Measurements from ENCODE around the gene PAMR1. TPM values are rescaled to one million over a fixed set of nuclear protein-coding genes. Genes with fewer than 3 reads are reported as not detected.

Gene PAMR1
- total and polyA plus RNA-seq, 9 of the 15 experiments (the other 6 are each of a cell fraction or from before 2014, with no cell fraction given), result not detected

DNA sequence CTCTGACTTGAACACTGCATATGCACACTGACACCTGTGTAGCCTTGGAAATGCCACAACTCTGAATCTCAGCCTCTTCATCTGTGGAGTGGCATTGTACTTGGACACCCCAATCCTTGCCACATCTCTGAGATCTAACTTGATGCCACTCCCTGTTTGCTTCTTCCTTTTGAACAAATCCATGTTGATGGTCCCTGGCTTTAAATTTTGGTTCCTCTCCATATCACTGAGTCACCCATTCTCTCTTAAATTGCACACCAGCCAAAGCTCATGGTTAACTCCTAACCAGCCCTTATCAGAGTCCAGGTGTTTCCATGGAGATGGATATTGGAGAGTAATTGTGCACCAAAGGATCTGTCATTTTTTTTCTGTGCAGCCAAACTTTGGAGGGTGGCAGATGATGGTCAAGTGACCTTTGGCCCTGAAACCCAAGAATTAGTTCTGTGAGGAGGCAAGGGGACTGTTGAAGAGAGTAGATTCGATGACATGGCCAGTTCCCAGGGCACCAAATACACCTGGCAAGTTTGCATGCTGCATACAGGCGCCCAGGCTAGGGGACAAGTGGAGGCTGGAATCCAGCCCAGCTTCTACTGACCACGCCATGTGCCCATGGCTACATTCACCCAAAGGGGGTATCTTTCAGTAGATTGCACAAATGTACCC is 25.1 kb upstream of the PAMR1 start:
- in situ Hi-C loops (cut with MboI) (no loop called here), intact Hi-C loops (cut with micrococcal nuclease) (no loop called here)
- DNase-seq (ENCODE audit: extremely low read depth in 1 of 4, low spot score in 3 of 4) (no peak), ATAC-seq (no peak), FAIRE-seq (no peak)
- no peak overlapping the region for H3K4me3 ChIP-seq
- ChIA-PET CTCF (ENCODE audit: low intra/inter-chr PET ratio) (no interaction called here), POLR2A (no interaction called here)
- no peak overlapping the region for H3K9ac ChIP-seq (ENCODE audit: insufficient read depth in 1 of 2, low read depth in 2 of 2, low read length in 2 of 2)
- H3K79me2 ChIP-seq (ENCODE audit: control insufficient read depth, insufficient read depth, low read length), result no peaks in the 10 kb centered on the region
- H3K27me3 ChIP-seq (ENCODE audit: control insufficient read depth in 2 of 2, insufficient read depth in 2 of 2, low read length in 2 of 2), result peaks cover 2 to 23% of the 10 kb centered on the region in 2 experiments; a peak in 4 of 5 replicates
- no peak overlapping the region for H2AFZ ChIP-seq (ENCODE audit: low read depth, low read length)
- BruUV-seq (replicated peaks), result no TSS peak
- no peaks in the 10 kb centered on the region for H3K36me3 ChIP-seq (ENCODE audit: control insufficient read depth, insufficient read depth, low read length)
- H3K9me1 ChIP-seq (ENCODE audit: control insufficient read depth, insufficient read depth, low read length), result no peaks in the 10 kb centered on the region
- no peak overlapping the region for H3K4me2 ChIP-seq (ENCODE audit: insufficient read depth, low read length)
- H3K27ac ChIP-seq (ENCODE audit: extremely low read depth, low read depth, low read length), result no peak overlapping the region
- H3K4me1 ChIP-seq (replicated peaks in 1 of 2; ENCODE audit: control insufficient read depth in 2 of 2, insufficient read depth in 2 of 2, low read length in 2 of 2), result no peaks in the 10 kb centered on the region
- no peaks in the 10 kb centered on the region for H4K20me1 ChIP-seq (replicated peaks; ENCODE audit: control insufficient read depth, insufficient read depth, low read length)
- no peaks in the 10 kb centered on the region for H3K9me3 ChIP-seq (replicated peaks; ENCODE audit: control insufficient read depth, insufficient read depth, low read depth, low read length)
- 0% methylated on average over 3 of the region's 3 CpGs for WGBS (ENCODE audit: insufficient coverage, low coverage, missing lambda C conversion rate)
- TF ChIP-seq PHB (CRISPR knock-in tag; IDR thresholded peaks at IDR 0.05) (no peak), BRD9 (IDR thresholded peaks at IDR 0.05; ENCODE audit: low read depth, partially characterized antibody) (no peak), ETV6 (IDR thresholded peaks at IDR 0.05; ENCODE audit: borderline replicate concordance in 1 of 2, low read depth in 2 of 2, low read length in 1 of 2) (no peak), ETV6 (CRISPR knock-in tag; IDR thresholded peaks at IDR 0.05; ENCODE audit: borderline replicate concordance) (no peak), FOXK2 (conservative IDR thresholded peaks at IDR 0.05 in 1 of 2, IDR thresholded peaks at IDR 0.05 in 1 of 2; ENCODE audit: low read depth in 2 of 2) (no peak), KAT7 (CRISPR knock-in tag; IDR thresholded peaks at IDR 0.05; ENCODE audit: borderline replicate concordance) (no peak), ZFP30 (CRISPR knock-in tag; IDR thresholded peaks at IDR 0.05; ENCODE audit: borderline replicate concordance) (no peak), GTF2A2 (tag; IDR thresholded peaks at IDR 0.05) (no peak), POLR3G (IDR thresholded peaks at IDR 0.05; ENCODE audit: extremely low read depth, insufficient read length, insufficient replicate concordance) (no peak), SAP30 (IDR thresholded peaks at IDR 0.05; ENCODE audit: borderline replicate concordance, insufficient read depth, low read depth, low read length, poor library complexity, severe bottlenecking) (no peak), POLR2A (conservative IDR thresholded peaks at IDR 0.05) (no peak), NR1H2 (CRISPR knock-in tag; IDR thresholded peaks at IDR 0.05) (no peak), SUPT5H (IDR thresholded peaks at IDR 0.05) (no peak), ZNF184 (CRISPR knock-in tag; IDR thresholded peaks at IDR 0.05) (no peak)
- TF ChIP-seq, protein P1, sequence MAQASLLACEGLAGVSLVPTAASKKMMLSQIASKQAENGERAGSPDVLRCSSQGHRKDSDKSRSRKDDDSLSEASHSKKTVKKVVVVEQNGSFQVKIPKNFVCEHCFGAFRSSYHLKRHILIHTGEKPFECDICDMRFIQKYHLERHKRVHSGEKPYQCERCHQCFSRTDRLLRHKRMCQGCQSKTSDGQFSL (CRISPR knock-in tag; IDR thresholded peaks at IDR 0.05), result no peak
- TF ChIP-seq, protein P1 (tag; IDR thresholded peaks at IDR 0.05), result no peak
- TF ChIP-seq, protein P2, sequence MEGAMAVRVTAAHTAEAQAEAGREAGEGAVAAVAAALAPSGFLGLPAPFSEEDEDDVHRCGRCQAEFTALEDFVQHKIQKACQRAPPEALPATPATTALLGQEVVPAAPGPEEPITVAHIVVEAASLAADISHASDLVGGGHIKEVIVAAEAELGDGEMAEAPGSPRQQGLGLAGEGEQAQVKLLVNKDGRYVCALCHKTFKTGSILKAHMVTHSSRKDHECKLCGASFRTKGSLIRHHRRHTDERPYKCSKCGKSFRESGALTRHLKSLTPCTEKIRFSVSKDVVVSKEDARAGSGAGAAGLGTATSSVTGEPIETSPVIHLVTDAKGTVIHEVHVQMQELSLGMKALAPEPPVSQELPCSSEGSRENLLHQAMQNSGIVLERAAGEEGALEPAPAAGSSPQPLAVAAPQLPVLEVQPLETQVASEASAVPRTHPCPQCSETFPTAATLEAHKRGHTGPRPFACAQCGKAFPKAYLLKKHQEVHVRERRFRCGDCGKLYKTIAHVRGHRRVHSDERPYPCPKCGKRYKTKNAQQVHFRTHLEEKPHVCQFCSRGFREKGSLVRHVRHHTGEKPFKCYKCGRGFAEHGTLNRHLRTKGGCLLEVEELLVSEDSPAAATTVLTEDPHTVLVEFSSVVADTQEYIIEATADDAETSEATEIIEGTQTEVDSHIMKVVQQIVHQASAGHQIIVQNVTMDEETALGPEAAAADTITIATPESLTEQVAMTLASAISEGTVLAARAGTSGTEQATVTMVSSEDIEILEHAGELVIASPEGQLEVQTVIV (CRISPR knock-in tag; IDR thresholded peaks at IDR 0.05; ENCODE audit: borderline replicate concordance), result no peak
- TF ChIP-seq, protein P3, sequence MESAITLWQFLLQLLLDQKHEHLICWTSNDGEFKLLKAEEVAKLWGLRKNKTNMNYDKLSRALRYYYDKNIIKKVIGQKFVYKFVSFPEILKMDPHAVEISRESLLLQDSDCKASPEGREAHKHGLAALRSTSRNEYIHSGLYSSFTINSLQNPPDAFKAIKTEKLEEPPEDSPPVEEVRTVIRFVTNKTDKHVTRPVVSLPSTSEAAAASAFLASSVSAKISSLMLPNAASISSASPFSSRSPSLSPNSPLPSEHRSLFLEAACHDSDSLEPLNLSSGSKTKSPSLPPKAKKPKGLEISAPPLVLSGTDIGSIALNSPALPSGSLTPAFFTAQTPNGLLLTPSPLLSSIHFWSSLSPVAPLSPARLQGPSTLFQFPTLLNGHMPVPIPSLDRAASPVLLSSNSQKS (CRISPR knock-in tag; IDR thresholded peaks at IDR 0.05), result no peak

Data from K562 (cell line).